Measurements from ENCODE around the gene DYNC1LI1. TPM values are rescaled to one million over a fixed set of nuclear protein-coding genes. Genes with fewer than 3 reads are reported as not detected.

DYNC1LI1 gene
- total and polyA plus RNA-seq, 2 experiments from 2014 or later, result 45.1 to 48.0 TPM

DNA sequence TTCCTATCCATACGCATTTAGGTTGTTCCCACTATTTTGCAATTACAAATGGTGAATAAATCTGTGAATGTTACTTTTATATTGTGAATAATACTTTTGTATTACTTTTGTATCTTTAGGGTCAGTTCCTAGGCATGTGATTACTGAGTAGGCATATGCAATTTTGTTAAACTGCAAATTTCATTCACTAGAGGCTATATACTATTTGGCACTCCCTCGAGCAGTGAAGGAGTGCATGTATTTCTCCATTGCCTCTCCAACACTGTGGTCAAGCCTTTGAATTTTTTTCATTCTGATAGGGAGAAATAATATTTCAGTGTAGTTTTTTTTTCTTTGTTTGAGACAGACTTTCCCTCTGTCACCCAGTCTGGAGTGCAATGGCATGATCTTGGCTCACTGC lies 59.7 kb downstream of the DYNC1LI1 start:
- Mint-ChIP-seq H3K27ac (no peak overlapping the region), H3K36me3 (ENCODE audit: low read depth) (no peaks in the 10 kb centered on the region), H3K27me3 (ENCODE audit: insufficient read depth, low read depth, poor library complexity) (peaks cover 4% of the 10 kb centered on the region), H3K4me3 (no peak overlapping the region), H3K4me1 (no peaks in the 10 kb centered on the region; the same call in 1 of the 3 replicates), H3K9me3 (no peaks in the 10 kb centered on the region)
- Histone ChIP-seq H3K27ac (ENCODE audit: low read depth) (no peak overlapping the region), H3K4me2 (no peak overlapping the region), H3K9me2 (ENCODE audit: insufficient read depth) (no peaks in the 10 kb centered on the region), H3F3A (replicated peaks; ENCODE audit: low read depth) (0 out of 2 replicates have a peak, but pooled peaks cover 3% of the 10 kb centered on the region), H3K4me1 (ENCODE audit: insufficient read depth) (no peaks in the 10 kb centered on the region; the same call in 1 of the 2 replicates), H2AFZ (no peak overlapping the region), H3K27me3 (ENCODE audit: insufficient read depth) (no peaks in the 10 kb centered on the region), H3K4me3 (no peak overlapping the region), H4K20me1 (replicated peaks; ENCODE audit: insufficient read depth) (no peaks in the 10 kb centered on the region), H3K36me3 (ENCODE audit: insufficient read depth) (no peaks in the 10 kb centered on the region), H3K79me2 (replicated peaks; ENCODE audit: insufficient read depth) (no peaks in the 10 kb centered on the region)
- DNase-seq (ENCODE audit: low spot score), result no peak
- no peak for ATAC-seq
- TF ChIP-seq, protein P1, sequence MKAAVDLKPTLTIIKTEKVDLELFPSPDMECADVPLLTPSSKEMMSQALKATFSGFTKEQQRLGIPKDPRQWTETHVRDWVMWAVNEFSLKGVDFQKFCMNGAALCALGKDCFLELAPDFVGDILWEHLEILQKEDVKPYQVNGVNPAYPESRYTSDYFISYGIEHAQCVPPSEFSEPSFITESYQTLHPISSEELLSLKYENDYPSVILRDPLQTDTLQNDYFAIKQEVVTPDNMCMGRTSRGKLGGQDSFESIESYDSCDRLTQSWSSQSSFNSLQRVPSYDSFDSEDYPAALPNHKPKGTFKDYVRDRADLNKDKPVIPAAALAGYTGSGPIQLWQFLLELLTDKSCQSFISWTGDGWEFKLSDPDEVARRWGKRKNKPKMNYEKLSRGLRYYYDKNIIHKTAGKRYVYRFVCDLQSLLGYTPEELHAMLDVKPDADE (IDR thresholded peaks at IDR 0.05), result no peak
- TF ChIP-seq STAT1 (IDR thresholded peaks at IDR 0.05; ENCODE audit: unreplicated experiment) (no peak), EZH2phosphoT487 (IDR thresholded peaks at IDR 0.05; ENCODE audit: unreplicated experiment) (no peak), CREB1 (CRISPR knock-in tag; IDR thresholded peaks at IDR 0.05; ENCODE audit: low read depth) (no peak), ZNF462 (CRISPR knock-in tag; IDR thresholded peaks at IDR 0.05) (no peak), NANOG (IDR thresholded peaks at IDR 0.05; ENCODE audit: borderline replicate concordance) (no peak), ZNF331 (CRISPR knock-in tag; IDR thresholded peaks at IDR 0.05; ENCODE audit: low read depth) (no peak), POLR2AphosphoS5 (IDR thresholded peaks at IDR 0.05; ENCODE audit: low read depth) (no peak), EZH2 (IDR thresholded peaks at IDR 0.05; ENCODE audit: low read depth, unreplicated experiment) (no peak)
- TF ChIP-seq, protein P2, sequence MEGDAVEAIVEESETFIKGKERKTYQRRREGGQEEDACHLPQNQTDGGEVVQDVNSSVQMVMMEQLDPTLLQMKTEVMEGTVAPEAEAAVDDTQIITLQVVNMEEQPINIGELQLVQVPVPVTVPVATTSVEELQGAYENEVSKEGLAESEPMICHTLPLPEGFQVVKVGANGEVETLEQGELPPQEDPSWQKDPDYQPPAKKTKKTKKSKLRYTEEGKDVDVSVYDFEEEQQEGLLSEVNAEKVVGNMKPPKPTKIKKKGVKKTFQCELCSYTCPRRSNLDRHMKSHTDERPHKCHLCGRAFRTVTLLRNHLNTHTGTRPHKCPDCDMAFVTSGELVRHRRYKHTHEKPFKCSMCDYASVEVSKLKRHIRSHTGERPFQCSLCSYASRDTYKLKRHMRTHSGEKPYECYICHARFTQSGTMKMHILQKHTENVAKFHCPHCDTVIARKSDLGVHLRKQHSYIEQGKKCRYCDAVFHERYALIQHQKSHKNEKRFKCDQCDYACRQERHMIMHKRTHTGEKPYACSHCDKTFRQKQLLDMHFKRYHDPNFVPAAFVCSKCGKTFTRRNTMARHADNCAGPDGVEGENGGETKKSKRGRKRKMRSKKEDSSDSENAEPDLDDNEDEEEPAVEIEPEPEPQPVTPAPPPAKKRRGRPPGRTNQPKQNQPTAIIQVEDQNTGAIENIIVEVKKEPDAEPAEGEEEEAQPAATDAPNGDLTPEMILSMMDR (conservative IDR thresholded peaks at IDR 0.05; ENCODE audit: low read depth in 2 of 2), result no peak
- TF ChIP-seq, protein P3, sequence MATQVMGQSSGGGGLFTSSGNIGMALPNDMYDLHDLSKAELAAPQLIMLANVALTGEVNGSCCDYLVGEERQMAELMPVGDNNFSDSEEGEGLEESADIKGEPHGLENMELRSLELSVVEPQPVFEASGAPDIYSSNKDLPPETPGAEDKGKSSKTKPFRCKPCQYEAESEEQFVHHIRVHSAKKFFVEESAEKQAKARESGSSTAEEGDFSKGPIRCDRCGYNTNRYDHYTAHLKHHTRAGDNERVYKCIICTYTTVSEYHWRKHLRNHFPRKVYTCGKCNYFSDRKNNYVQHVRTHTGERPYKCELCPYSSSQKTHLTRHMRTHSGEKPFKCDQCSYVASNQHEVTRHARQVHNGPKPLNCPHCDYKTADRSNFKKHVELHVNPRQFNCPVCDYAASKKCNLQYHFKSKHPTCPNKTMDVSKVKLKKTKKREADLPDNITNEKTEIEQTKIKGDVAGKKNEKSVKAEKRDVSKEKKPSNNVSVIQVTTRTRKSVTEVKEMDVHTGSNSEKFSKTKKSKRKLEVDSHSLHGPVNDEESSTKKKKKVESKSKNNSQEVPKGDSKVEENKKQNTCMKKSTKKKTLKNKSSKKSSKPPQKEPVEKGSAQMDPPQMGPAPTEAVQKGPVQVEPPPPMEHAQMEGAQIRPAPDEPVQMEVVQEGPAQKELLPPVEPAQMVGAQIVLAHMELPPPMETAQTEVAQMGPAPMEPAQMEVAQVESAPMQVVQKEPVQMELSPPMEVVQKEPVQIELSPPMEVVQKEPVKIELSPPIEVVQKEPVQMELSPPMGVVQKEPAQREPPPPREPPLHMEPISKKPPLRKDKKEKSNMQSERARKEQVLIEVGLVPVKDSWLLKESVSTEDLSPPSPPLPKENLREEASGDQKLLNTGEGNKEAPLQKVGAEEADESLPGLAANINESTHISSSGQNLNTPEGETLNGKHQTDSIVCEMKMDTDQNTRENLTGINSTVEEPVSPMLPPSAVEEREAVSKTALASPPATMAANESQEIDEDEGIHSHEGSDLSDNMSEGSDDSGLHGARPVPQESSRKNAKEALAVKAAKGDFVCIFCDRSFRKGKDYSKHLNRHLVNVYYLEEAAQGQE (IDR thresholded peaks at IDR 0.05; ENCODE audit: unreplicated experiment), result no peak

Data from GM23338 (cell line).